ENCODE measurements around the gene ANLN.
"Not testable (repeated sequence)": the region's sequence is repeated elsewhere in the genome, so short reads cannot be mapped to it uniquely, and the experiment has no call there.

ANLN gene

GRCh38 chr7:36460811-36461429, 71.3 kb downstream of the ANLN start:
- DNase-seq (no peak), ATAC-seq (ENCODE audit: insufficient read depth, low read depth) (no peak)
- H3K4me3 ChIP-seq (ENCODE audit: low read depth in 1 of 2, low read length in 2 of 2): no peak overlapping the region
- no peak overlapping the region for H3K4me2 ChIP-seq (ENCODE audit: insufficient read depth, low read length)
- H3K36me3 ChIP-seq (ENCODE audit: insufficient read depth, low read length): no peaks in the 10 kb centered on the region
- H3K27me3 ChIP-seq (ENCODE audit: insufficient read depth, low read length, poor library complexity): no peaks in the 10 kb centered on the region
- H3K79me2 ChIP-seq (ENCODE audit: insufficient read depth, low read length): no peaks in the 10 kb centered on the region
- no peaks in the 10 kb centered on the region for H3K9me3 ChIP-seq (ENCODE audit: insufficient read depth, low read length, severe bottlenecking)
- no peak overlapping the region for H2AFZ ChIP-seq (ENCODE audit: low read depth, low read length)
- H3K27ac ChIP-seq (ENCODE audit: low read length): no peak overlapping the region
- no peaks in the 10 kb centered on the region for H3K4me1 ChIP-seq (ENCODE audit: insufficient read depth, low read length)
- TF ChIP-seq EZH2 (IDR thresholded peaks at IDR 0.05; ENCODE audit: borderline replicate concordance, low read depth, low read length, severe bottlenecking) (no peak), CTCF (IDR thresholded peaks at IDR 0.05; ENCODE audit: borderline replicate concordance, extremely low read depth, low read length, poor library complexity, severe bottlenecking) (no peak)
- no peak overlapping the region for H3K9ac ChIP-seq (ENCODE audit: low read depth, low read length)
- no peaks in the 10 kb centered on the region for H4K20me1 ChIP-seq (ENCODE audit: insufficient read depth, low read length)

- Histone ChIP-seq H3K36me3 (ENCODE audit: insufficient read depth, low read length) (no peaks in the 10 kb centered on the region), H3K4me1 (ENCODE audit: insufficient read depth, low read length) (no peaks in the 10 kb centered on the region), H3K27me3 (ENCODE audit: insufficient read depth, low read length, poor library complexity) (no peaks in the 10 kb centered on the region), H3K4me2 (ENCODE audit: insufficient read depth, low read length) (no peak overlapping the region), H3K9me3 (ENCODE audit: insufficient read depth, low read length, severe bottlenecking) (no peaks in the 10 kb centered on the region), H3K27ac (ENCODE audit: low read length) (no peak overlapping the region), H3K4me3 (ENCODE audit: low read depth in 1 of 2, low read length in 2 of 2) (no peak overlapping the region), H3K9ac (ENCODE audit: low read depth, low read length) (no peak overlapping the region), H3K79me2 (ENCODE audit: insufficient read depth, low read length) (no peaks in the 10 kb centered on the region), H2AFZ (ENCODE audit: low read depth, low read length) (no peak overlapping the region), H4K20me1 (ENCODE audit: insufficient read depth, low read length) (no peaks in the 10 kb centered on the region)
- TF ChIP-seq CTCF (IDR thresholded peaks at IDR 0.05; ENCODE audit: borderline replicate concordance, extremely low read depth, low read length, poor library complexity, severe bottlenecking) (no peak), EZH2 (IDR thresholded peaks at IDR 0.05; ENCODE audit: borderline replicate concordance, low read depth, low read length, severe bottlenecking) (no peak)
- no peak for DNase-seq
- no peak for ATAC-seq (ENCODE audit: insufficient read depth, low read depth)
These were observed 73.0 kb downstream of the ANLN start for GRCh38 chr7:36462551-36463137.

GRCh38 chr7:36464271-36464670, 74.6 kb downstream of the ANLN start:
- Histone ChIP-seq H4K20me1 (ENCODE audit: insufficient read depth, low read length) (no peaks in the 10 kb centered on the region), H3K27me3 (ENCODE audit: insufficient read depth, low read length, poor library complexity) (no peaks in the 10 kb centered on the region), H2AFZ (ENCODE audit: low read depth, low read length) (no peak overlapping the region), H3K4me2 (ENCODE audit: insufficient read depth, low read length) (no peak overlapping the region), H3K9me3 (ENCODE audit: insufficient read depth, low read length, severe bottlenecking) (no peaks in the 10 kb centered on the region), H3K9ac (ENCODE audit: low read depth, low read length) (no peak overlapping the region), H3K36me3 (ENCODE audit: insufficient read depth, low read length) (no peaks in the 10 kb centered on the region), H3K79me2 (ENCODE audit: insufficient read depth, low read length) (no peaks in the 10 kb centered on the region), H3K4me1 (ENCODE audit: insufficient read depth, low read length) (no peaks in the 10 kb centered on the region), H3K4me3 (ENCODE audit: low read depth in 1 of 2, low read length in 2 of 2) (no peak overlapping the region), H3K27ac (ENCODE audit: low read length) (no peak overlapping the region)
- no peak for DNase-seq
- TF ChIP-seq EZH2 (IDR thresholded peaks at IDR 0.05; ENCODE audit: borderline replicate concordance, low read depth, low read length, severe bottlenecking): no peak
- no peak for TF ChIP-seq CTCF (IDR thresholded peaks at IDR 0.05; ENCODE audit: borderline replicate concordance, extremely low read depth, low read length, poor library complexity, severe bottlenecking)
- no peak for ATAC-seq (ENCODE audit: insufficient read depth, low read depth)

GRCh38 chr7:36466001-36466400, 76.3 kb downstream of the ANLN start:
- DNase-seq; H3K79me2 ChIP-seq (ENCODE audit: insufficient read depth, low read length); H3K9ac ChIP-seq (ENCODE audit: low read depth, low read length); H2AFZ ChIP-seq (ENCODE audit: low read depth, low read length); H3K4me1 ChIP-seq (ENCODE audit: insufficient read depth, low read length); H3K27ac ChIP-seq (ENCODE audit: low read length); H3K4me3 ChIP-seq (ENCODE audit: low read depth in 1 of 2, low read length in 2 of 2); H4K20me1 ChIP-seq (ENCODE audit: insufficient read depth, low read length); H3K9me3 ChIP-seq (ENCODE audit: insufficient read depth, low read length, severe bottlenecking); H3K4me2 ChIP-seq (ENCODE audit: insufficient read depth, low read length); H3K36me3 ChIP-seq (ENCODE audit: insufficient read depth, low read length); H3K27me3 ChIP-seq (ENCODE audit: insufficient read depth, low read length, poor library complexity); ATAC-seq (ENCODE audit: insufficient read depth, low read depth): not testable (repeated sequence)

All from DND-41 (cell line).